Suppressor macrophage treated with lipopolysaccharide for 1 hour (primary cell): ENCODE results near the gene JAKMIP1.

Experiments
- DNase-seq, 3 donors: peaks; one replicate each; pipeline ENCODE4 v3.0.0-alpha.2; 2020 to 2022

The JAKMIP1 gene

GRCh38 chr4:5980436-5981155, 219.8 kb downstream of the JAKMIP1 start:
- no peak for DNase-seq

GRCh38 chr4:5979981-5980380, 220.4 kb downstream of the JAKMIP1 start:
- peak in 1 of 3 donors; percentile 23 for DNase-seq

GRCh38 chr4:5976921-5977320, 223.4 kb downstream of the JAKMIP1 start:
- no peak for DNase-seq

- no peak for DNase-seq
These were observed 223.9 kb downstream of the JAKMIP1 start for GRCh38 chr4:5976431-5976830.
